ENCODE data around the gene TAC3.
A peak's percentile ranks its signal among the peaks of the same experiment; 100 is the strongest.

The TAC3 gene

DNA sequence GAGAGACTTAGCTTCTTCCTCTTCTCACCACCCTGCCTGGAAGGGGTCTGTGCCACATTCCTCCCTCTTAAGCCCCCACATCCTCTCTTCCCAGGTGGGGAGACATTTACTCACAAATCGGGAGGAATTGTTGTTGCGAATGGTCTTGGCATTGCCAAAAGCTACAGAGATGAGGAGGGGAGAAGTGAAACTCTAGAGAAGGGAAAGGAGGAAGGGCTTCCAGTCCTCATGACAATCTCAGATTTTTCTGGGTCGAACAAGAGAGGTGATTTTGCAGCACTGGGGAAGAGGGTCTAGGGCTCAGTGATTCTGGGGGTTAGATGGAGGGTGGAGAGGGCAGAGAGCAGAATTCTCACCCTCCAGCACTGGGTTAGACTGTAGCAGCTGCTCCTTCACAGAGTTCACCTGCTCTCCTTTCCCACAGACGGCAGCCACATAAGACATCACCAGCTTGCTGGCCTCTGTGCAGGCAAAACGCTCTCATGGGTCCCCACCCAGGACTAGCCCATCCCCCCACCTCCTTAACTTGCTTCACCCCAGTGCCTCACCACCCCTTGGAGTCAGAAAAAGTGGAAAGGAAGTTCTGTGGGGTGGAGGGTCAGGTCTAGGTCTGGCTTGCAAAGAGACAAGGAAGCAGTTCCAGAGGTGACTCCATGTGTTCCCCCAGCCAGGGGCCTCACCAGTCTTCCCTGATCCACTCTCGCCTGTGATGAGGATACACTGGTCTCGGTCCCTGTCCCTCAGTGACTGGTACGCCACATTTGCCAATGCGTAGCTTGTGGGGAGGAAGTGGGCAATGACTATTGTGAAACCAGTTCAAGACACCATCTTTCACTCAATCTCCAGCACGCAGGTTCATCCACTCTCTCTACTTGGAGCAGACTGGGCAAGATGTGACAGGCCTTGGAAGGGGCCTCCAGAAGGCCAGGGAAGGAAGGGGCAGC, 30.9 kb upstream of the TAC3 start:
- H3K4me3 ChIP-seq (ENCODE audit: low read length), result no peak overlapping the region
- no peak overlapping the region for H2AFZ ChIP-seq (ENCODE audit: low read depth, low read length)
- no peaks in the 10 kb centered on the region for H3K36me3 ChIP-seq (ENCODE audit: insufficient read depth, low read length)
- no peaks in the 10 kb centered on the region for H3K4me1 ChIP-seq (ENCODE audit: insufficient read depth, low read length)
- no peaks in the 10 kb centered on the region for H3K27me3 ChIP-seq (ENCODE audit: insufficient read depth, low read length)
- no peaks in the 10 kb centered on the region for H3K9me3 ChIP-seq (ENCODE audit: low read length)

DNA sequence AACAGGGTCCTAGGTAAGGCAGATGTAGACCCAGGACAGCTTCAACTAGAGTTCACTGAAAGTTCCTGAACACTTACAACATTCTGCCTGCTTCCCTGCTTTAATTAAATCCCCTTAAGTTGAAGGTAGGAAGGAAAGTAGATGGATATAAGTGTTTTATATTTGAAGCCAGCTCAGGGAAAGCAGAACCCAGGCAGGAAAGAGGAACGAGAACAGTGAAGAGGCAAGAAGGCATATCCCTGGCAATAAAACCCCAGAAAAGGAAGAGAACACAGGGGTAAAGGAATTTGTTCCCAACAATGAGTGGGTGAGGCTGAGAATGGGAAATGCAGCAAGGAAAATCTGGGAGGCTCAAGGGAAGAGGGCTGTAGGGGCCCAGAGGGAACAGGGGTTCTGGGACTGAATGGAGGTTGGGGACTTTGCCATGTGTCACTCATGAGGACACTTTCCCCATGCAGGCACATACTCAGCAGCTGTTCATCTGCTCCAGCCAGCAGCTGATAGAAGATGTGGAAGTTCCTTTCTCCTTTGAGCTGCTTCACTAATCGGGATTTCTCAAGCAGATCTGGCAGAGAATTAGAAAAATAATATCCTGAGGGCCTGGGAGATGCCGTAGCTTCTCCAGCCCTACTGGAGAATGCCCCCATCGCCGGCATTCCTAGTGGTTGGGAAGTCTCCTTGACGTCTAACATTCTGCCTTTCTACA, 29.9 kb upstream of the TAC3 start:
- no peaks in the 10 kb centered on the region for H3K9me3 ChIP-seq (ENCODE audit: low read length)
- H3K4me1 ChIP-seq (ENCODE audit: insufficient read depth, low read length), result no peaks in the 10 kb centered on the region
- H3K27me3 ChIP-seq (ENCODE audit: insufficient read depth, low read length), result no peaks in the 10 kb centered on the region
- no peak overlapping the region for H2AFZ ChIP-seq (ENCODE audit: low read depth, low read length)
- no peak overlapping the region for H3K4me3 ChIP-seq (ENCODE audit: low read length)
- no peaks in the 10 kb centered on the region for H3K36me3 ChIP-seq (ENCODE audit: insufficient read depth, low read length)

DNA sequence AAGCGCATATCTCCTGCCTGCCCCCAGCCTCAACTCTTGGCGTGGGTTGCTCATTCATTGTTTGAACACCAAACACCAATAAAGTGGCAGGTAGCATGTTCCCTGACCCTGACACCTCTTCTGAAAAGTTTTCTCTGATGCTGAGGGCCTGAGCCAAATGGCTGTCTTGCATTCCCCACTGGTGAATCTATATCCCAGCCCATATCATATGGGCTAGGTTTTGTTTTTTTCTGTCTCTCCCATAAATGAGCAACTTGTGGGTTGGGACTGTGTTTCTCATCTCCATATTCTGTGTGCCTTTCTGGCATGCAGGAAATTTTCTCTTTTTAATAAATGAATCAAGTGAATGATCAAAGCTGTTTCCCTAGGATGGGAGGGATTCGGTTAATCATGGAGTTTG, 28.6 kb upstream of the TAC3 start:
- H3K4me1 ChIP-seq (ENCODE audit: insufficient read depth, low read length), result no peaks in the 10 kb centered on the region
- no peak overlapping the region for H3K4me3 ChIP-seq (ENCODE audit: low read length)
- H3K27me3 ChIP-seq (ENCODE audit: insufficient read depth, low read length), result no peaks in the 10 kb centered on the region
- H3K36me3 ChIP-seq (ENCODE audit: insufficient read depth, low read length), result no peaks in the 10 kb centered on the region
- H2AFZ ChIP-seq (ENCODE audit: low read depth, low read length), result no peak overlapping the region
- H3K9me3 ChIP-seq (ENCODE audit: low read length), result no peaks in the 10 kb centered on the region

DNA sequence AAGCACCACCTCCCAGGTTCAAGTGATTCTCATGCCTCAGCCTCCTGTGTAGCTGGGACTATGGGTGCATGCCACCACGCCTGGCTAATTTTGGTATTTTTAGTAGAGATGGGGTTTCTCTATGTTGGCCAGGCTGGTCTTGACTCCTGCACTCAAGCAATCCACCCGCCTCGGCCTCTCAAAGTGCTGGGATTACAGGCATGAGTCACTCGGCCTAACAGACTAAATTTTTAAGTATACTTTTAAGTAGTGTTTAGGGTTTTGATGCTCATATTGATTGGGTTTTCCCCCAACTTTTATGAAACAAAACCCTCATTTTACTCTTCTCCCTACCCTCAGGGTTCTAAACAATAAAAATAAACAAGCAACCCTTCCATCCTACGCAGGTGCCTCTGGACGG, 28.1 kb upstream of the TAC3 start:
- Histone ChIP-seq H3K4me1 (ENCODE audit: insufficient read depth, low read length) (no peaks in the 10 kb centered on the region), H3K4me3 (ENCODE audit: low read length) (no peak overlapping the region), H3K9me3 (ENCODE audit: low read length) (no peaks in the 10 kb centered on the region), H3K27me3 (ENCODE audit: insufficient read depth, low read length) (no peaks in the 10 kb centered on the region), H2AFZ (ENCODE audit: low read depth, low read length) (no peak overlapping the region), H3K36me3 (ENCODE audit: insufficient read depth, low read length) (no peaks in the 10 kb centered on the region)

DNA sequence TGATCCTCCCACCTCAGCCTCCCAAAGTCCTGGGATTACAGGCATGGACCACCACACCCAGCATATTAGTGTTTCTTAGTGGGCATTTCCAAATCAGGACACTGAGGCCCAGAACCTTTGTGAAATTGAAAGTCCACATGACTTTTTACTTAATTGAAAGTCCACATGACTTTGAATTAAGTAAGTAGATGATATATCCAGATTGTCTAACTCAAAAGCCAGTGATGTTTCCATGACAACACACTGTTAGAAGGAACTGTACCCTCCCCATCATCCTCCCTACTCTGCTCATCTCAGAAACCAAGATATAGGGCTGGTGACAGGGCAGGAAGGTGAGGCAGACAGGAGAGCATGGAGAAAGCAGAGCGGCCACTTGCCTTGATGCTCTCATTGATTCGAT, 26.4 kb upstream of the TAC3 start:
- no peaks in the 10 kb centered on the region for H3K4me1 ChIP-seq (ENCODE audit: insufficient read depth, low read length)
- H3K9me3 ChIP-seq (ENCODE audit: low read length), result no peaks in the 10 kb centered on the region
- peaks cover 6% of the 10 kb centered on the region for H3K27me3 ChIP-seq (ENCODE audit: insufficient read depth, low read length)
- H3K4me3 ChIP-seq (ENCODE audit: low read length), result no peak overlapping the region
- H2AFZ ChIP-seq (ENCODE audit: low read depth, low read length), result no peak overlapping the region
- no peaks in the 10 kb centered on the region for H3K36me3 ChIP-seq (ENCODE audit: insufficient read depth, low read length)

DNA sequence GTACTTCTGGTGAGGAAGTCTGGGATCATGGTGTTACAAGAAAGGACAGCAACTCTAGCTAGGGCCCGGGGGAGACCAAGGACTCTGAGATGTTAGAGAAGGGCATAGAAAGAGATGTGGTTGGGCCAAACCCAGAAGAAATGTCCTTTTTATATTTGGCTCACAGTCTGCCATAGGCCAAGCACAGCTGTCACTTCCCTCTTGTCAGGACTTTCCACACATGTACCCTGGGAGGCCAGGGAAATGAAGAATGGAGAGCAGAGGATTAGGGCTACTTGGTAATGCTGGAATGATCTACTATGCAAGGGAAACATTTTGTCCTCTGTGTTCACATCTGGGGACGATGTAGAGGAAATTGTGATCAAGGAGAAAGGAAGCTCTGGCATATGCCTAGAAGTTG, 24.4 kb upstream of the TAC3 start:
- no peaks in the 10 kb centered on the region for H3K9me3 ChIP-seq (ENCODE audit: low read length)
- H3K4me3 ChIP-seq (ENCODE audit: low read length), result no peak overlapping the region
- H2AFZ ChIP-seq (ENCODE audit: low read depth, low read length), result no peak overlapping the region
- no peaks in the 10 kb centered on the region for H3K36me3 ChIP-seq (ENCODE audit: insufficient read depth, low read length)
- peaks cover 8% of the 10 kb centered on the region for H3K27me3 ChIP-seq (ENCODE audit: insufficient read depth, low read length)
- H3K4me1 ChIP-seq (ENCODE audit: insufficient read depth, low read length), result no peaks in the 10 kb centered on the region

DNA sequence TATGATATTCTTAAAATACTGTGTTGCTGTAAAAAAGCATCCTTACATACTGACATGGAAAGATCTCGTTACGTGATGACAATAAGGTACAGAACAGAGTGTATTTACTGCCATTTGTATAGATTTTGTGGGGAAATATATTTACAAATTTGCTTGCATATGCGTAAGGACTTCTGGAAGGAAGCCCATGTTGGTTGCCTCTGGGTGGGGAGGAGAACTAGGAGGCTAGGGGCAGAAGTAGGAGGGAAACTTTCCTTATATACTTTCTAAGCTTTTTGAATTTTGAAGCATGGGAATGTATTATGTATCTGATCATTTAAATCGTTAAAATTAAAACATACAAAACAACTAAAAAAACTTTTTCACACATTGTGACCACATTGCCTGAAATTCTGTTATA, 23.9 kb upstream of the TAC3 start:
- Histone ChIP-seq H3K9me3 (ENCODE audit: low read length) (no peaks in the 10 kb centered on the region), H3K4me1 (ENCODE audit: insufficient read depth, low read length) (no peaks in the 10 kb centered on the region), H3K36me3 (ENCODE audit: insufficient read depth, low read length) (no peaks in the 10 kb centered on the region), H2AFZ (ENCODE audit: low read depth, low read length) (no peak overlapping the region), H3K27me3 (ENCODE audit: insufficient read depth, low read length) (peaks cover 13% of the 10 kb centered on the region), H3K4me3 (ENCODE audit: low read length) (no peak overlapping the region)

DNA sequence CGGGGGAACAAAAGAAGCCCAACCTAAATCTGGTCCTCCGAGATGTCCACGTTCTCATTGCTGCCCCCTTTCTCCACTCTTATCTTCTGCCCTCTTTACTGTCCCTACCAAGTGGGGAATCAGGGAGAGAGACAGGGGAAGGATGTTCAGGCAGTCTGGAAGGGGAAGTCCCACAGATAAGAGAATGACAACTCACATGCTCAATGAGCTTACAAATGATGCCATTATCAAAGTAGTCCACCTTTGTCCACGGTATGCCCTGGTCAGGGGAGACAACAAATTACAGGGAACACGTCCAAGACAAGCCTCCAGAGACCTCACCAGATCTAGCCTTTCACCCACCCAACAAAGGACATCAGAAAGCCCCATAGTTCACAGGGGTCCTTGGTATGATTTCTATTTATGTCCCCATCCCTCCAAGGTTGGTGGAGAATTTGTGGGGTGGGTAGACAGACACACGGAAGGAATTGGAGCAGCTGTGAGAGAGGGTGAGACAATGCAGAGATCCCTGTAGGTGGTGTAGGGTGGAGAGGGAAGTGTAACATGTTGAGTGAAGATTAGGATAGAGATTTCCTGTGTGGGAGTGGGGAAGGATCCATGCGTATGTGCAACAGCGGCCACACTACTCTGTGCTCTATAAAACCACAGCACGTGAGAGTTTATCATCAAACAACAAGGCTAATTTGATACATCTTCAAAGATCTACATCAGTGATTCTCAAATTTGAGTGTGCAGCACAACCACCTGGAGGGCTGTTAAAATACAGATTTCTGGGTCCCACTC, 22.9 kb upstream of the TAC3 start:
- no peaks in the 10 kb centered on the region for H3K36me3 ChIP-seq (ENCODE audit: insufficient read depth, low read length)
- no peak overlapping the region for H2AFZ ChIP-seq (ENCODE audit: low read depth, low read length)
- H3K4me1 ChIP-seq (ENCODE audit: insufficient read depth, low read length), result no peaks in the 10 kb centered on the region
- peaks cover 13% of the 10 kb centered on the region for H3K27me3 ChIP-seq (ENCODE audit: insufficient read depth, low read length)
- H3K4me3 ChIP-seq (ENCODE audit: low read length), result no peak overlapping the region
- H3K9me3 ChIP-seq (ENCODE audit: low read length), result no peaks in the 10 kb centered on the region

DNA sequence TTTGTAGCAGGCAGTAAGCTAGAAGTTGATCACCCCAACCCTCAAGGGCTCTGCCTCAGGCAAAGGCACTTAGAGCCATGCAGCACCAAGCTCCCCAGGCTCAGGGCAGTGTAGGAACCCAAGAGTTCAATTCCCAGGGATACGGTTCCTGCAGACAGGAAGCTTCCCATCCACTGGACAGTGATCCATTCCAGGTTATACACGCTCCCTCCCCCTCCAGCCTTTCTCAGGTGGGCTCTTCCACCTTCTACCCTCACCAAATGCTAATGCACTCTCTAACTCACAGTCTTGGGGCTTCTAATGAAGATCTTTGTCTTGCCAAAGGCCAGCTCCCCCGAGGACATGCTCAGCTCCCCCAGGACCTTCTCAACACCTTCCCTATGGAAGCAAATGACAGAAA, 20.9 kb upstream of the TAC3 start:
- Histone ChIP-seq H3K4me1 (ENCODE audit: insufficient read depth, low read length) (no peaks in the 10 kb centered on the region), H3K4me3 (ENCODE audit: low read length) (no peak overlapping the region), H3K9me3 (ENCODE audit: low read length) (no peaks in the 10 kb centered on the region), H3K27me3 (ENCODE audit: insufficient read depth, low read length) (peaks cover 13% of the 10 kb centered on the region), H3K36me3 (ENCODE audit: insufficient read depth, low read length) (no peaks in the 10 kb centered on the region), H2AFZ (ENCODE audit: low read depth, low read length) (no peak overlapping the region)

DNA sequence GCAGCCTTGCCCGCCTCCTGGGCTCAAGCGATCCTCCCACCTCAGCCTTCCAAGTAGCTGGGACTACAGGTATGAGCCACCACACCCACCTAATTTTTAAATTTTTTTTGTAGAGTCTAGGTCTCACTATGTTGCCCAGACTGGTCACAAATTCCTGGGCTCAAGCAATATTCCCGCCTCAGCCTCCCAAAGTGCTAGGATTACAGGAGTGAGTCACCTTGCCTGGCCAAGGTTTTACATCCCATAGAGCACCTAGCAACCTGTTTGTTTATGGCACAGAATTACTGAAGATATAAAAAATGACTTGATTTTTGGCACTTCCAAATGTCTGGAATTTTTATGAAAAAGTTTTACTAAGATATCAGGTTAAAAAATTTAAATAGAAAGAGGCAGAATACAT, 17.1 kb upstream of the TAC3 start:
- Histone ChIP-seq H3K9me3 (ENCODE audit: low read length) (no peaks in the 10 kb centered on the region), H3K4me1 (ENCODE audit: insufficient read depth, low read length) (peaks cover 9% of the 10 kb centered on the region), H3K4me3 (ENCODE audit: low read length) (no peak overlapping the region), H3K27me3 (ENCODE audit: insufficient read depth, low read length) (peaks cover 6% of the 10 kb centered on the region), H2AFZ (ENCODE audit: low read depth, low read length) (no peak overlapping the region), H3K36me3 (ENCODE audit: insufficient read depth, low read length) (no peaks in the 10 kb centered on the region)

DNA sequence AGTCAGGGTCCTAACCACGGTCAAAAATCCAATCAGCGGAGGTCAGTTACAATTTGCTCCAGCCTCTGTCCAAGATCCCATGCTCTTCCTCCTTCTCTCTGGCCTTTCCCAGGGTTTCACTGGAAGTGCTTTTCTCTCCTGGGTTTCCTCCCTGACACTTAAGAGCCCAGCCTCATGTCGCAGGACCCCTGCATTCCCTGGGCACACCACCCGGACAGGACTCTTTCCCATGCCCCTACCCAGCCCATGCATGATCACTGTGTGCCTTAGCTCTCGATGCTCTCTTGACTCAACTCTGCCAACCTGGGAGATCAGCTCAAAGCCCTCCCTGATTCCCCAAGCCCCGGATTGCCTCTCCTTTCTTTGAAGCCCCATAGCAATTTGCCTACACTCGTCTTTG, 15.5 kb upstream of the TAC3 start:
- H3K4me3 ChIP-seq (ENCODE audit: low read length), result no peak overlapping the region
- no peaks in the 10 kb centered on the region for H3K9me3 ChIP-seq (ENCODE audit: low read length)
- H3K36me3 ChIP-seq (ENCODE audit: insufficient read depth, low read length), result no peaks in the 10 kb centered on the region
- peak overlapping the region; percentile 33 for H2AFZ ChIP-seq (ENCODE audit: low read depth, low read length)
- H3K4me1 ChIP-seq (ENCODE audit: insufficient read depth, low read length), result peaks cover 9% of the 10 kb centered on the region
- H3K27me3 ChIP-seq (ENCODE audit: insufficient read depth, low read length), result peaks cover 16% of the 10 kb centered on the region

DNA sequence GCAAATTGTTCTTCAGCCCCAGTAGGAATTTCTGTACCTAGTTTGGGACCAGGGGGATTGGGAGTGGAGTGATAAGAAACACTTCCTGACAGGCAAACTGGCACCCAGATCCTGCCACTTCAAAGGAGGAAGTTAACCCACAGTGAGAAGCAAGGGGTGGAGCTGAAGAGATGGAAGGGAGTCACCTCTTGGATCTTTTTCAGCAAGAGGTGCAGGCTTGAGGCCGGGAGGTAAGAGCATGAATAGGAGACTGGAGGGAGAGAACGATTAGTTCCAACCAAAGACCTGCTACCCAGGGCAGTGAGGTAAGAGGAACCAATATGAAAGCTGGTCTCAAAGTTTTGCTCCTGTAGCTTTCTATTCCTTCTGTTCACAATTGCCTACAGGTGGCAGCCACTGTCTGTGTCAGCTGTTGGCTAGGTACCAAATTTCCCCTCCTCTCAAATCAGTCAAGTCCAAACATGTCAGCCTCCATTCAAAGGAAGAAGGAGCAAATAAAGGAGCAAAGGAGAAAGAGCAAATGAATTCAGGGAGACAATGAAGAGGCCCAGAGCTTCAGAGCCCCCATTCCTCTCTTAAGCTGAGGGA, 14.9 kb upstream of the TAC3 start:
- peak overlapping the region; percentile 33 for H2AFZ ChIP-seq (ENCODE audit: low read depth, low read length)
- H3K4me3 ChIP-seq (ENCODE audit: low read length), result no peak overlapping the region
- H3K27me3 ChIP-seq (ENCODE audit: insufficient read depth, low read length), result peaks cover 22% of the 10 kb centered on the region
- H3K9me3 ChIP-seq (ENCODE audit: low read length), result no peaks in the 10 kb centered on the region
- no peaks in the 10 kb centered on the region for H3K36me3 ChIP-seq (ENCODE audit: insufficient read depth, low read length)
- peaks cover 9% of the 10 kb centered on the region for H3K4me1 ChIP-seq (ENCODE audit: insufficient read depth, low read length)

DNA sequence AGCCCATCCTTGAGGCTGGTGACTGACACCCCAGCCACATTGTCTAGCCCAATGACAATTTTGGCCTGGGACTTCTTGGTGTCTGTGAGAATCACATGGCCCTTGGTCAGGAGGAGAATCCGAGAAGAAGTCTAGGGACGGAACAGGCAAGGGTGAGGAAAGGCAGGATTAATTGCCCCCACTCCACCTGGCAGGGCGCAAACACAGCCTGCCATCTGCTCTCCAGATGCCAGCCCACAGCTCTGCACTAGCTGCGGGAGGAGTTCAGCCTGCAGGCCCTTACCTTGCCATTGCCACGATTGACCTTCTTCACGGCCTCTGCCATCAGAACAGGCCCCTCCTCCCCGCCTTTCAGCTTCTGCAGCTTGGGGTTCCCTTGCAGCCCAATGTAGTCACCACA, 13.1 kb upstream of the TAC3 start:
- Histone ChIP-seq H3K9me3 (ENCODE audit: low read length) (no peaks in the 10 kb centered on the region), H3K4me3 (ENCODE audit: low read length) (no peak overlapping the region), H3K4me1 (ENCODE audit: insufficient read depth, low read length) (peaks cover 9% of the 10 kb centered on the region), H3K27me3 (ENCODE audit: insufficient read depth, low read length) (peaks cover 21% of the 10 kb centered on the region), H3K36me3 (ENCODE audit: insufficient read depth, low read length) (no peaks in the 10 kb centered on the region), H2AFZ (ENCODE audit: low read depth, low read length) (no peak overlapping the region)
